ENCODE data around the gene OR10H4.
"Not testable (repeated sequence)": the region's sequence is repeated elsewhere in the genome, so short reads cannot be mapped to it uniquely, and the experiment has no call there.

The OR10H4 gene

GRCh38 chr19:15944401-15944800 is 4.4 kb upstream of the OR10H4 start:
- DNase-seq, result no peak

DNA sequence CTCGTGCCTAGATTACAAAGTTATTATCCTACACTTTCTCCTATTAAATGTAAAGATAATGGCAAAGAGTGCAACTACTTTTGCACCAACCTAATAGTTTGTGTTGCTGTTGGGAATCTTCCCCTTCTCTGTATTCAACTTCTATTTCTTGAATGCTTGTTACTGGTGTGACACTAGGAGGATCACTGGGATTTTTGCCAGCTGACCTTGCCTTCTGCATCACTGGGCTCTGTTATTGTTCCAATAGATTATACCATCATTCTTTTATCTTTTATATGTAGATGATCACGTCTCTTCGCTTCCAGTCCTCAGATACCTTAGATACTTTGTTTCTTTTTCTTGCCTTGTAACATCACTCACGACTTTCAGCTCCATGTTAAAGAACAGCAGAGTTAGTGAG is 3.5 kb upstream of the OR10H4 start:
- DNase-seq, result no peak

- no peak for DNase-seq
Observed at GRCh38 chr19:15954820-15955219, 6.0 kb downstream of the OR10H4 start.

DNA sequence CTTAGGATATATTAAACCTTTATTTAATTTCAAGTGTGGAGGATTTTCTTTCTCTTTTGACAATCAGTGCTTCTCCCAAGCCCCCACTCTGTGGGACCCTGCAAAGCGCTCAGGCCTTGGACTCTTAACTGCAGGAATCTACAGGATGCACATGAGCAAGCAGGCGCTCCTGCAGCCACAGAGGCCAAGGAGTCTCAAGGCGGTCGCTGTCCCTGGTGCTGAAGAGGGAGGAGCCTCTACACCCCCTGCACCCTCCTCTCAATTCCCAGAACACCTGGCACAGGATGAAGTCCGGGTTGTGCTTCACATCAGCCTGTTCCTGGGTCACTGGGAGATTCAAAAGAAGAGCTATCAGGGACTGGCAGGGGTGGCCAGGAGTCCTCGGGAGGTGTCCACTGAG is 13.5 kb downstream of the OR10H4 start:
- DNase-seq, result no peak

GRCh38 chr19:15964231-15964630 is 15.4 kb downstream of the OR10H4 start:
- no peak for DNase-seq

DNA sequence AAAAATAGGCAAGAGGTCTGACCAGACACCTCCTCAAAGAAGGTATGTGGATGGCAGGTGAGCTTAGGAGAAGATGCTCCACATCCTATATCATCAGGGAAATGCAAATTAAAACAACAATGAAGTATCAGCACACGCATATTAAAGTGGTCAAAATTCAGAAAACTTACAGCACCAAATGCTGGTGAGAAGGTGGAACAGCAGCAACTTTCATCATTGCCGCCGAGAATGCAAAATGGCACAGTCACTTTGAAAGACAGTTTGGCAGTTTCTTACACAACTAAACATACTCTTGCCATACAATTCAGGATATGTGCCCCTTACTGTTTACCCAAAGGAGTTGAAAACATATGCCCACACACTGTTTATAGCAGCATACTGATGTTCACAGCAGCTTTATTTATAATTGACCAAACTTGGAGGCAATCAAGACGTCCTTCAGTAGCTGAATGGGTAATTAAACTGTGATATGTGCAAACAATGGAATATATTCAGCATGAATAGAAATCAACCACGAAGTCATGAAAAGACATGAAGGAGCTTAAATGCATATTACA is 22.5 kb downstream of the OR10H4 start:
- DNase-seq, result no peak

DNA sequence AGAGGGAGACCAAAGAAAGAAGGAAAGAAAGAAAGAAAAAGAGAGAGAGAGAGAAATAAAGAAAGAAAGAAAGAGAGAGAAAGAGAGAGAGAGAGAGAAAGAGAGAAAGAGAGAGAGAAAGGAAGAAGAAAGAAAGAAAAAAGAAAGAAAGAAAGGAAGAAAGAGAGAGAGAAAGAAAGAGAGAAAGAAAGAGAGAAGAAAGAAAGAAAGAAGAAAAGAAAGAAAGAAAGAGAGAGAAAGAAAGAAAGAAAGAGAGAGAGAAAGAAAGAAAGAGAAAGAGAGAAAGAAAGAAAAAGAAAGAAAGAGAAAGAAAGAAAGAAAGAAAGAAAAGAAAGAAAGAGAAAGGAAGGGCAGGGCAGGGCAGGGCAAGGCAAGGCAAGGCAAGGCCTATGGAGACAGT is 23.2 kb downstream of the OR10H4 start:
- DNase-seq, result not testable (repeated sequence)

- DNase-seq, result no peak
Observed at GRCh38 chr19:15974856-15975255, 26.0 kb downstream of the OR10H4 start.

DNA sequence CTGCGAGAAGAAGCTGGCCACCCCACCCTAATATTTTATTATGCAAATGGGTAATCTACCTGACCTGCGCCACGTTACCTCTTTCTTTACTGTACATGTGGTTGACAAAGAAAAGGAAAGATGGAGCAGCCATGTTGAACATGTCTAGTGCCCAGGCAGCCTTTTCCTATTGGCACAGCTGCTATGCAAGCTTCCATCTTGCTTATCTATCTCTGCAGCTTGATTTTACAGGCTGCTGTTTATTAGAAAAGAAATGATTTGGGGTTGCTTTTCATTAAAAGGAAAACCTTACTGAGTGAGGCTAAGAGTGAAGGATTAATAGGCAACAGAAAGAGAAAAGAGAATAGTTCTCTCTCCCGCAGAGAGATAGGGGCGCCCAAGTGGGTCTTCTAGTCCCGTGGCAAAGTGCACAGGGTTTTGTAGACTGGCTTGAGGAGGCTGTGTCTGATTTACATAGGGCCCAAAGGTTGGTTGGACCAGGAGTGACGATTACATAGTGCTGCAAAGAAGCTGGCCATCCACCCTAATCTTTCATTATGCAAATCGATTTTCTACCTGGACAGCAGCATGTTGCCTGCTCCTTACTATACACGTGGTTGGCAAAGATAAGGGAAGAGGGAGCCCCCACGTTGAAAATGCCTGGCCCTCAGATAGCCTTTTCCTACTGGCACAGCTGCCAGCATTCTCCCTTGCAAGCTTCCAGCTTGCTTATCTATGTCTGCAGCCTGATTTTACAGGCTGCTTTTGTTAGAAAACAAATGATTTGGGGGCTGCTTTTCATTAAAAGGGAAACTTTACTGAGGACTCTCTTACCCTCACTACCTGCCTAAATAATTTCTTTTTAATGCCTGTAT is 28.3 kb downstream of the OR10H4 start:
- DNase-seq, result no peak

- DNase-seq, result no peak
Observed at GRCh38 chr19:15977690-15978089, 28.9 kb downstream of the OR10H4 start.

- DNase-seq, result no peak
Observed at GRCh38 chr19:15979293-15979692, 30.5 kb downstream of the OR10H4 start.

DNA sequence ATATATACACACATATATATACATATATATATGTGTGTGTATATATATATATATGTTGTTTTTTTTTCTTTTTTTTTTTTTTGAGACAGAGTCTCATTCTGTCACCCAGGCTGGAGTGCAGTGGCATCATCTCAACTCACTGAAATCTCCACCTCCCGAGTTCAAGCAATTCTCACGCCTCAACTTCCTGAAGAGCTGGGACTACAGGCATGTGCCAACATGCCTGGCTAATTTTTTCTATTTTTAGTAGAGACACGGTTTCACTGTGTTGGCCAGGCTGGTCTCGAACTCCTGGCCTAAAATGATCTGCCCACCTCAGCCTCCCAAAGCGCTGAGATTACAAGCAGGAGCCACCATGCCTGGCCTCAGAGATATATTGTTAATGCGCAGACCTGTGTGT is 37.0 kb downstream of the OR10H4 start:
- DNase-seq, result not testable (repeated sequence)

GRCh38 chr19:15986701-15987100 is 37.9 kb downstream of the OR10H4 start:
- DNase-seq, result no peak

- DNase-seq, result no peak
Observed at GRCh38 chr19:15989889-15990288, 41.1 kb downstream of the OR10H4 start.

DNA sequence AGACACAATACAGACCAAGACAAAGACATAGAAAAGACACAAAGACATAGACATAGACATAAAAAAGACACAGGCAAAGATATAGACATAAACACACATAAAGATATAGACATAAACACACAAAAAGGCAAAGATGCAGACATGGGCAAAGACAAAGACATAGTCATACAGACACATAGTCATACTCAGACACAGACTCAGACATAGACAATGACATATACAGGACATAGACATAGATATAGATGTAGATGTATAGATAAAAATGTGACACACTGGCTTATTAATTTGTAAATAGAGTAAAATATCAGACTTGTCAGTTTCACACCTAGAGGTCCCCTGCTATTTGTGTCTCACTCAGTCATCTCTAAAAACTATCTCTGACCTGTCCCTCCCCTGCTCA is 42.8 kb downstream of the OR10H4 start:
- no peak for DNase-seq

- no peak for DNase-seq
Observed at GRCh38 chr19:15992014-15992413, 43.2 kb downstream of the OR10H4 start.

GRCh38 chr19:15995536-15995935 is 46.7 kb downstream of the OR10H4 start:
- no peak for DNase-seq

- no peak for DNase-seq
Observed at GRCh38 chr19:15998166-15998565, 49.4 kb downstream of the OR10H4 start.
